Measurements from ENCODE around the gene KCNN2. TPM values are rescaled to one million over a fixed set of nuclear protein-coding genes. Genes with fewer than 3 reads are reported as not detected.

Gene KCNN2
- total RNA-seq, 4 donors from 2014 or later = 0.16 to 0.93 (median 0.25) TPM; not detected in 1

DNA sequence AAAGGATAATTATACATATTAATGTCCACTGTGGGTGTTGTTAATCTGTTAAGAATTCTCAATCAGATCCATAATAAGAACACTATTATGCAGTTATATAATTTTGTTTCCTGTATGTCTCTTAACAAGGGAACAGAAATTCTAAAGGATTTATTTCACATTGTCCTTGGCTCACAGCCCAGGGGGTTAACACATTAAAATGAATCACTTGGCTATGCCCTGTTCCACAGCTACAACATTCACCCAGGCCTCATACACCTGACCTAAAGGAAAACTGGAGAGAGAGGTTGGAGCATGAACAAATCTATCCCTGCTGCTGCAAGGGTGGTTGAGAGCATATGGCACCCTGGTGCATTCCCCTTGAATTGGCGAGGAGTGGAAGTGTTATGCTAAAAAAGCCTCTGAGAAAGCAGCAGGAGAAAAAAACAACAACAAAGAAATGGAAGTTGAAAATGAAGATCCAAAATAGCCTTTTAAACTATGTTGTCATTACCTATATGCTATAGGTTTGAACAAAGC, 116.0 kb downstream of the KCNN2 start:
- Histone ChIP-seq H3K9me3 (no peaks in the 10 kb centered on the region), H3K27ac (no peak overlapping the region), H3K36me3 (no peaks in the 10 kb centered on the region), H3K4me3 (no peak overlapping the region), H3K27me3 (no peaks in the 10 kb centered on the region), H3K4me1 (no peaks in the 10 kb centered on the region)
- TF ChIP-seq CTCF (IDR thresholded peaks at IDR 0.05 in 4 of 5, conservative IDR thresholded peaks at IDR 0.05 in 1 of 5) (no peak), POLR2A (IDR thresholded peaks at IDR 0.05) (no peak)
- no peak for ATAC-seq
- in situ Hi-C loops (cut with MboI; ENCODE audit: low sequenced_read_pairs in 4 of 4) (no loop called here), intact Hi-C loops (cut with DNase I; ENCODE audit: low total_unique reads) (no loop called here)
- DNase-seq = no peak

DNA sequence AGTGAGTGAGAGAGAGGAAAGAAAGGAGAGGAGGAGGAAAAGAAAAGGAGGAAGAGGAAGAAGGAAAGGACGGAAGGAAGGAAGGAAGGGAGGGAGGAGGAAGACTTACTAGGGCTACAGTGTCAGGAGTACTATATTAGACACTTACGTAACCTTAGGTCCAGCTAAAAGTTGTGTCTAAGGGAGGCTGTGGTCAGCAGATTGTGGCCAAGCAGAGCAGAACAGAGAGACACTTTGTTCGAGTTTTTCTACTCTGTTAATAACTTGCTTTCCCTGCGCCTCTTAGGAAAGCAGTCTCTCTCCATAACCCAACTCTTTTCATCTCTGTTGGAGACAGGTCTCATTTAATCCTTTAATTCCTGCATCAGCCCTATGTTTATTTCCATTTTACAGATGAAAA, 138.9 kb downstream of the KCNN2 start:
- intact Hi-C loops (cut with DNase I; ENCODE audit: low total_unique reads) (no loop called here), in situ Hi-C loops (cut with MboI; ENCODE audit: low sequenced_read_pairs in 4 of 4) (no loop called here)
- H3K4me3 ChIP-seq = no peak overlapping the region
- TF ChIP-seq CTCF (IDR thresholded peaks at IDR 0.05 in 4 of 5, conservative IDR thresholded peaks at IDR 0.05 in 1 of 5) = no peak
- no peak for TF ChIP-seq POLR2A (IDR thresholded peaks at IDR 0.05)
- no peaks in the 10 kb centered on the region for H3K4me1 ChIP-seq
- no peaks in the 10 kb centered on the region for H3K36me3 ChIP-seq
- no peaks in the 10 kb centered on the region for H3K9me3 ChIP-seq
- no peak overlapping the region for H3K27ac ChIP-seq
- no peaks in the 10 kb centered on the region for H3K27me3 ChIP-seq
- DNase-seq (no peak), ATAC-seq (no peak)

DNA sequence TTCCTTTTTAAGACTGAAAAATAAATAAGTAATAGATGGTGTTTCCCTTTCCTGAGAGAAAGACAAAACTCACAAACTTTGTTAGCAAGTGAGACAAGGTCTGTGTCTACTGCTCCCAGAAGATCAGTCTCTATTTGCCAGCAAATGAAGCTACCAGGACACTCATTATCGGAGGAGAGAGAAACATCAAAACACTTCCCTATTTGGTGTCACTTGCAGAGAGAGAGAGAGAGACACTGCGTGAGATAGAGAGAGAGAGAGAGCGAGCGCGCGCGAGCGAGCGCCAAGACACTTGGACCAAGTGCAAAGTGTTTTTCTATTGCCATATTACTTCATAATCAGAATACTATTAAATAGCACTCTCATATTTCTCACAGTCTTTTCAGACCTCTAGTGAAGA, 142.7 kb downstream of the KCNN2 start:
- Histone ChIP-seq H3K4me1 (no peaks in the 10 kb centered on the region), H3K27me3 (no peaks in the 10 kb centered on the region), H3K27ac (no peak overlapping the region), H3K9me3 (no peaks in the 10 kb centered on the region), H3K4me3 (no peak overlapping the region), H3K36me3 (no peaks in the 10 kb centered on the region)
- DNase-seq (no peak), ATAC-seq (no peak)
- TF ChIP-seq POLR2A (IDR thresholded peaks at IDR 0.05) (no peak), CTCF (IDR thresholded peaks at IDR 0.05 in 4 of 5, conservative IDR thresholded peaks at IDR 0.05 in 1 of 5) (no peak)
- in situ Hi-C loops (cut with MboI; ENCODE audit: low sequenced_read_pairs in 4 of 4) = no loop called here
- intact Hi-C loops (cut with DNase I; ENCODE audit: low total_unique reads) = no loop called here

DNA sequence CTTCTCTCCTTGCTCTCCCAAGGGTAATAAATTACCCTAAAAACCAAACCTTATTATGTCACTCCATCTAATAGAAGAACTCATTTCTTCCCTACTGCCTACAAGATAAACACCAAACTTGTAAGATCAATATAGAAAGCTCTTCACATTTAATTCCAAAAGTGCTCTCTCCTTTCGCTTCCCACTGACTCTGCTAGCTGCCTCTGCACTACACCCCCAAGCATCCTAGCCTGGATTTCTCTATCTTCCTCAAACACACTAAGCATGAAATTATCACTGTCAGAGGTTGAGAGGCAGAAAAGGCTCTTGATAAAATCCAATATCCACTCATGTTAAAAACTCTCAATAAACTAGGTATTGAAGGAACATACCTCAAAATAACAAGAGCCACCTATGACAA, 162.4 kb downstream of the KCNN2 start:
- Histone ChIP-seq H3K9me3 (no peaks in the 10 kb centered on the region), H3K4me1 (no peaks in the 10 kb centered on the region), H3K27me3 (no peaks in the 10 kb centered on the region), H3K4me3 (no peak overlapping the region), H3K27ac (no peak overlapping the region), H3K36me3 (no peaks in the 10 kb centered on the region)
- intact Hi-C loops (cut with DNase I; ENCODE audit: low total_unique reads) = no loop called here
- DNase-seq = no peak
- in situ Hi-C loops (cut with MboI; ENCODE audit: low sequenced_read_pairs in 4 of 4) = no loop called here
- TF ChIP-seq CTCF (IDR thresholded peaks at IDR 0.05 in 4 of 5, conservative IDR thresholded peaks at IDR 0.05 in 1 of 5) (no peak), POLR2A (IDR thresholded peaks at IDR 0.05) (no peak)
- ATAC-seq = no peak

- Histone ChIP-seq H3K27ac (no peak overlapping the region), H3K4me3 (no peak overlapping the region), H3K36me3 (no peaks in the 10 kb centered on the region), H3K9me3 (no peaks in the 10 kb centered on the region), H3K4me1 (no peaks in the 10 kb centered on the region), H3K27me3 (no peaks in the 10 kb centered on the region)
- DNase-seq (no peak), ATAC-seq (no peak)
- TF ChIP-seq POLR2A (IDR thresholded peaks at IDR 0.05) = no peak
- TF ChIP-seq CTCF (IDR thresholded peaks at IDR 0.05 in 4 of 5, conservative IDR thresholded peaks at IDR 0.05 in 1 of 5) = no peak
- in situ Hi-C loops (cut with MboI; ENCODE audit: low sequenced_read_pairs in 4 of 4) (no loop called here), intact Hi-C loops (cut with DNase I; ENCODE audit: low total_unique reads) (no loop called here)
These were observed 182.7 kb downstream of the KCNN2 start for GRCh38 chr5:114544561-114544960.
